RKO (cell line): ENCODE results near the gene POPDC2.
"Not testable (repeated sequence)": the region's sequence is repeated elsewhere in the genome, so short reads cannot be mapped to it uniquely, and the experiment has no call there.

Experiments
- DNase-seq: peaks from one replicate; pipeline ENCODE4 v3.0.0-alpha.2; 2016; ENCODE audit warnings: low spot score

POPDC2 gene, protein sequence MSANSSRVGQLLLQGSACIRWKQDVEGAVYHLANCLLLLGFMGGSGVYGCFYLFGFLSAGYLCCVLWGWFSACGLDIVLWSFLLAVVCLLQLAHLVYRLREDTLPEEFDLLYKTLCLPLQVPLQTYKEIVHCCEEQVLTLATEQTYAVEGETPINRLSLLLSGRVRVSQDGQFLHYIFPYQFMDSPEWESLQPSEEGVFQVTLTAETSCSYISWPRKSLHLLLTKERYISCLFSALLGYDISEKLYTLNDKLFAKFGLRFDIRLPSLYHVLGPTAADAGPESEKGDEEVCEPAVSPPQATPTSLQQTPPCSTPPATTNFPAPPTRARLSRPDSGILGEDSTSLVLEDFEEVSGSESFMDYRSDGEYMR

DNA sequence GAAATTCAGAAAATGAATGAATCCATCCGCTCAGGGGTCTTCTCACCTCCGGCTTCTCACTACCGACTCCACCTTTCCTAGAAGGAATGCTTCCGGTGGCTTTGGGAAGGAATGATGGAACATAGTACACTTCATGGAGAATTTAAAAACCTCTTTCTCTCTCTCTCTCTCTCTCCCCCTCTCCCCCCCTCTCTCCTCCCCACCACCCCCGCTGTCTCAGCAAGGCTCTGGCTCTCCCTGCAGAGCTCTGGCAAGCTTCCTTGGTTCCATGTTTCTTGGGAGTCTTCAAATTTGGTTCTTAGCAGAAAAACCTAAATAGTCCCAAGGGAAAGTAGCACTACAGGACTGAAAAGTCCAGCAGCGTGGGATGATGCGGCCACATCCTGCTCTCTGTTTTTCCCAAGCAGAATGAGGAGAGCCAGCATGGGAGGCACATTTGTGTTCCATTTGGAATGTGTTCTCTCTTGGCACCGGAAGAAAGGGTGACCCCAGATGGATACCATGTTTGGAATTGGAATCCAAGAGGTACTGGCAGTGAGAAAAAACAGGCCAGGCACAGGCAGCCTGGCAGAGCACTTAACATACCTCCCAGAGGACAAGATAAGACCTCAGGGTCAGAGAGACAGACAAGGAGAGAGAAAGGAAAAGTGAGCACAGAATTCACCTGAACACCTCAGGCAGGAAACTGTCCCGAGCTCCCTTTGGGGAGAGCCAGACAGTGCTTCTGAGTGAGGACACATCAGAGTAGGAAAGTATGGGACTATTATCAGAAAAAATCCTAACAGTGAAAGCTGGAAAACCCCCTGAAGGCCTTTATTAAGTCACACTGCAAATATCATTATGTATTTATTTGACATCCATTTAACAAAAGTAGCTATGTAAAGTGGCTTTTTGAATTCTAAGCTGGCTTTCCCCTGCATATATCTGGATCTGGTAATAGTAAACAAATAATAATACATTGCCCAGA lies at the start of gene POPDC2:
POPDC2 (minus strand) TSS at position 116 of the 967 bp plus-strand sequence. CDS start 166 bp downstream, outside the sequence.
- DNase-seq = no peak

DNA sequence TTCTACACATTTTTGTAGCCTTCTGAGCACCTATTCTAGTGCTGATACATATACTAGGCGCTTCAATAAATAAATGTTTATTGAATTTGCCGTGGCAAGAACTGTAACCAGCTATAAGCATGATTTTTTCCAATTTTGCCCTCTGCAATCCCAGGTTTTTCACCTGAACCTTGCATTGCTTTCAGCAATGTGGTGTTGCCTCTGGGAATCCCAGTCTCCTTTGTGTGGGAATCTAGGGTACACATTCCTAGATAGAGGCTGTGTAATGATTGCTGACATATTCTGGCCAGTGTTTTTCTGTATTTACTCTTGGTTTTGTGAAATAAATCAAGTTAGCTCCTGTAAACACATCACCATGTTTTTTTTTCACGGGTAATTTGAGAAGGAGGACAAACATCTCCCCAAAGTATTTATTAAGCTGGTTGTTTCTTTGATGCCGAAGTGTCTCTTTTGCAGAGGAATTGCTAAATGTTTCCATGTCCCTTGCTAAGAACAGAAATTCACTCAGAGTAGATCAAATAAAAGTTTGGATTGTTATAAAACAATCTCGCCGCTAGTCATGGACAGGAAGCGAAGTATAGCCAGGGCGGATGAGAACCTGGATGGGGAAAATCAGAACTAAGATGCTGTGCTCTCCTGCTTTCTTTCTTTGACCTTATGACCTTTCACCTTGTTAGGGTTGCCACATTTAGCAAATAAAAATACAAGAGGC lies 43.6 kb upstream of the POPDC2 start:
- DNase-seq = no peak

DNA sequence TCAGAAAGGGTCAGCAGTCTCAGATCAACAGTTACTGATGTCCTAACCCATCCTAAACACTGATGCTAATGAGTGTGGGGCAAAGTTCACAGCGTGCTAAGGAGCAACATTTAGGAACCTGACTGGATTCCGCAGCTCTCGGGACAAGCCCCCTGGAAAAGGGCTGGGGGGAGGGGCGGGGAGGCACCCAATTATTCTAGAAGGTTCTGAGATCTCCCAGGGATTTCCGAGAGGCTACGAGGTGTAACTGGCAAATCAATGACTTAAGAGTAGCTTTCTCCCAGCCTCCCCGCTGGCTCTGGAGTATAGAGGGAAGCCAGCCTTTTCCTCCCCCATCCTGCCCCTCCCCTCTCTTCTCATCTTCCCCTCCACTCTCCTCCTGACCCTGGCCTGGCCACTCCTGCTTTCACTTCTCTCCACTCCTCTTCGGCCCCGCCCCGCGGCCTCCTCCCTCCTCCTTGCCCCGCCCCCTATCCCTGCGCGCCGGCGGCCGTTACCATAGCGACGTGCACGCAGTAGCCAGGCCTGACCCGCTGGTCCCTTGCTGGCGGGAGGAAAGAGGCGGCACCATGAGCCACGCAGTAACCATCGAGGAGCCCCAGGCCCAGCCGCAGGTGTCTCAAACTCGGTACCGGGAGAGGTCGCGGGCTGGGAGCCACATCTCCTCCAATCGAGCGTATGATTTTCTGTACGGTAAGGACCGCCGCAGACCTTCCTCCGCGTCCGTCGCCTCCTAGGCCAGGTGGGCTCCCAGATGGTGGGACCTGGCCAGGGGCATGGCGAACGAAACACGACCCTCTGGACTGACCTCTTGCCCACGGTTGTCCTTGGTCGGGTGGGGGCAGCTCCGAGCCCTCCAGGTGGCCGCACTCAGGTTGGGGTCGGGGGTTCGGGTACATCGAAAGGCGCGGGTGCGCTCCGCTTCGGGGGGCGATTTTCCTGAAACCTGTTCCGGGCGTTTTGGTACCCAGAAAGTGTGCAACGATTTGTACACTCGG lies 42.4 kb upstream of the POPDC2 start, which contains the start of gene CFAP91:
CFAP91 (plus strand) TSS at position 493 of the 998 bp plus-strand sequence; CDS start at position 570, 77 bp downstream.
- no peak for DNase-seq

DNA sequence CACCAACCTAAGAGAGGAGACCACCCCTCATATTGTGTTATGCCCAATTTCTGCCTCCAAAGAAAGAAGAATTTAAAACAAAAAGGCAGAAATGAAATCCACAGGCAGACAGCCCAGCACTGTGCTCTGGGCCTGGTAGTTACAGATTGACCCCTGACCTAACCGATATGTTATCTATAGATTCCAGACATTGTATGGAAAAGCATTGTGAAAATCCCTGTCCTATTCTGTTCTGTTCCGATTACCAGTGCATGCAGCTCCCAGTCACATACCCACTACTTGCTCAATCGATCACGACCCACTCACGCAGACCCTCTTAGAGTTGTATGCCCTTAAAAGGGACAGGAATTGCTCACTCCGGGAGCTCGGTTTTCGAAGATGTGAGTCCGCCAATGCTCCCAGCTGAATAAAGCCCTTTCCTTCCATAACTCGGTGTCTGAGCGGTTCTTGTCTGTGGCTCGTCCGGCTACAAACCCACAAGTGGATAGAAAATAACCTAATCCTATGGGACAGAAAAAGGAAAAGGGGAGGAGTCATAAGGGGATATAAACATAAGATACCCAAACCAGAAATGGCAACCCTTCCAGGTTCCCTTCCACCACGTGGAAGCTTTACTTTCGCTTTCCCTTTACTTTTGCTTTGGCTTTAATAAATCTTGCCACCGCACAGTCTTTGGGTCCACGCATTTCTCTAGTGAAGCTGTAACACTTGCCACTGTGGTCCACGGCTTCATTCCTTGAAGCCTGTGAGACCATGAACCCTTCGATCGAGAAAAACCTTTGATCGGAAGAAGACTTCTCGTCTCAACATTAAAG lies 40.7 kb upstream of the POPDC2 start:
- DNase-seq = no peak

DNA sequence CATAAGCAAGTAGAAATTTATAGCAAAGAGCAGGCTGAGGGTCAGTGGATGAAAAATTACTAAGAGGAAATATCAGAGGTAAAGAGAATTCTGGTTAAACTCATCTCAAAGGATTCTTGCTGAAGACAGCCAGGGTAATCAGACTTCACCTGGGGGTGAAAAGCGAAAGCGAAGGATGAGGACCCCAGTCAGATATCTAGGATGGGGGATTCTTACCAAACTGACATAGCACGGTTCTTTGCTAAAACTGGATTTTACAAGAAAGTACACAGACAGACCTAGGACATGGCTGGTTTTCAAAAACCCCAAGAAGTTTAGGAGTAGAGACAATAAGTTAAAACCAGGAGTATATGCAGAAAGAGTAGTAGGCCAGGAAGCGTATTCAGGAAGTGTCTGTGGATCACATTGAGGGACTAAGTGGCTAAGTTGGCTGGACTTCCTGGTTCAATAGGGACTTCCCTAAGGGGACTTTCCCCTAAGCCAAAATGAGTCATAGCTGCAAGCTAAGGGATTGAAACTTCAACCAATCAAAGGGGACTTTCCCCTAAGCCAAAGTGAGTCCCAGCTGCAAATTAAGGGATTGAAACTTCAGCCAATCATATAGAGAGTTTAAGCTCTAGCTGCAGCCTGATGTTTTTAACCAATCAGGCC lies 40.0 kb upstream of the POPDC2 start:
- peak; percentile 23 for DNase-seq

DNA sequence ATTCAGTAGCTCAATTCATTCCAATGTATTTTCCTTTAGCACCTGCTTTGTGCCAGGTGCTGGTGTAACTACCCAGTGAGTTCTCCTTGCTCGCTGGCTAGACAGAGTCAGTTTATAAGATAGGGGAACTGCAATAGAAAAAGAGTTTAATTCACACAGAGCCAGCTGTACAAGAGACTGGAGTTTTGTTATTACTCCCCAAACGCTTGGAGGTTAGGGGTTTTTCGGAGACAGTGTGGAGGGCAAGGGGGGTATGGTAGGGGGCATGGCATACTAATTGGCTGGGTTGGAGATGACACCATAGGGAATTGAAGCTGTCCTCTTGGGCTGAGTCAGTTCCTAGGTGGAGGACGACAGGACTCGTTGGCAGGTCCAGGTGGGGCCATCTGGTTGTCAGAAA lies 37.0 kb upstream of the POPDC2 start:
- no peak for DNase-seq

DNA sequence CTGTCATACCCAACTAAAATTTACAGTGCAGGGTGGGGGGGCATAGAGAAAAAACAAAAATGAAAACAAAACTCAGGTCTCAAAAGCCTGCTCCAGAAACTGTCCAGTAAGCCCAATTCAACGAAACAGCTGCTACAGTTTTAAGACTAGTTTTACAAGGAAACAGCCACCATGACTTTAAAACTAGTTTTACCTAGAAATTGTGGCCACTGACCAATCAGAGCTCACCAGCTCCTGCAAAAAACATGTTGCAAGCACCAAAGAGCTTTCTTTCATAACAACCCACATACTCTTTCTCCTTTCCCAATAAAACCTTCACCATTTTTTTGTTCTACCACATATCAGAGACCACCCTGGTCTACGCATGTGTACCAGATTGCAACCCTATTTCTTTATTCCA lies 35.1 kb upstream of the POPDC2 start:
- peak; percentile 30 for DNase-seq

DNA sequence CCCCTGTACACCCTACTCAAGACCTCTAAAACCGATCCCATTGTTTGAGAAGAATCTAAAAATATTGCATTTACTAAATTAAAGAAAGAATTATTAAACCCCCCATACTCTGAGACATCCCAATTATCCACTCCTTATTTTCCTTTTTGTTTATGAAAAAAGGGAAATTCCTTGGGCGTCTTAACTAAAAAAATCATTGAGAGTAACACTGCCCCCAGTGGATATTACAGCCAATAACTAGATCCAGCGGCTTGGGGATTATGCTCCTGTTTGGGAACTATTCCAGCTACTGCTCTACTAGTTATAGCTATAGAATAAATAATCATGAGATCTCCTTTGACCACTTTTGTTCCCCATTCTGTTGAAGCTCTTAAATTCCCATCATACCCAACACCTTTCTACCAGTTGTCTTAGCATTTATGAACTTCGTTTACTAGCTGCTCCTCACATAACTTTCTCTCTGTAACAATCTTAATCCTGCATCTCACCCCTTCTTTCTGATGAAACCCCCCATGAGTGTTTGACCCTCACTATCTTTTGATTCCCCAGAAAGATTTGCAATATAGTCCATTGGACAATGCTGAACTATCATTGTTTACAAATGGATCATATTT lies 29.8 kb upstream of the POPDC2 start:
- peak; percentile 49 for DNase-seq

DNA sequence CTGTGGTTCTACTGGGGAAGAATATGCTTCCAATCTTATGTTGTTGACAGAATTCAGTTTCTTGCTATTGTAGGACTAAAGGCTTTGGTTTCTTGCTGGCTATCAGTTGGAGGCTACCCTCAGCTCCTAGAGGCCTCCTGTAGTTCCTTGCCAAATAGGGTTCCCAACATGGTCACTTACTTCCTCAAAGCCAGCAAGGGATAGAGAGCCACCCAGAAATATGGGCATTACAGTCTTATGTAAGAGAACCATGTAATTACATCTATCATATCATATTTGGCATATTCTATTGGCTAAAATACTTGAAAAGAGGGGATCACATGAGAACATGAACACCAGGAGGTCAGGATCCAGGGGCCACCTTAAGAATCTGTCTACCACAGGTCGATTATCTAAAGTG lies 23.0 kb upstream of the POPDC2 start:
- DNase-seq = no peak

DNA sequence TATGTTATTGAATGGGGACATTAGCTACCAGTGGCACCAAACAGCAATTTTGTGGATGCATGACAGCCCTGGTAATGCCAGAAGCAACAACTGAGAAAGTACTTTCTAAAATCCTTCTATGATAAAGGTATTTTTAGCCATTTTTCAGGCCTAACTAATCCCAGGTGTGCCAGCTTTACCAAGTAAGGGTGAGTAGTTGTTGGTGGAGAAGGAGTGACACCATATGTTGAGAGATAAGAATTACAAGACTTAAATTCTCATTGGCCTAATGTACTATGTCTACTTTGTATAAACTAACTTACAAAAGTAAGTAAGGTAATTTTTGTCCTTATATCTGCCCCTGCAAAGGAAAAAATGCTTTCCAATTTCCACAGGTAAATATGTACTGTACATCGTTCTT lies 20.9 kb upstream of the POPDC2 start:
- DNase-seq = peak; percentile 59

DNA sequence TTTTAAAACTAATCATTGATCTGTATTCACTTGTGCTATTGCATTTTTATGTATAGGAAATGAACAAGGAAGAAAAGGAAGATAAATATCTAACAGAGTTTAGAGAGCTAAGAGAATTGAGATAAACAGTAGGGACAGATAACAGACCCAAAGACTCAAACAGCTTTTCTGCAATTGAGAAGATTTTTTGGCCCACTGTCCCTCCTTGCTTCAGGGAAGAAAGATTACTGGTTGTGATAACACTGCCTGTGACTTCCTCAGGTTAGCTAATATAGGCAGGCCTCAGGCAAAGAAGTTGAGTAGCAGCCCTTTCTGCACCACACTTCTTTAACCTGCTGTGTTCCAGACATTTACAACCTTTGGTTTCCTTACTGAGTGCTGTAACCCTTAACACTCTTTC lies 19.5 kb upstream of the POPDC2 start:
- no peak for DNase-seq

DNA sequence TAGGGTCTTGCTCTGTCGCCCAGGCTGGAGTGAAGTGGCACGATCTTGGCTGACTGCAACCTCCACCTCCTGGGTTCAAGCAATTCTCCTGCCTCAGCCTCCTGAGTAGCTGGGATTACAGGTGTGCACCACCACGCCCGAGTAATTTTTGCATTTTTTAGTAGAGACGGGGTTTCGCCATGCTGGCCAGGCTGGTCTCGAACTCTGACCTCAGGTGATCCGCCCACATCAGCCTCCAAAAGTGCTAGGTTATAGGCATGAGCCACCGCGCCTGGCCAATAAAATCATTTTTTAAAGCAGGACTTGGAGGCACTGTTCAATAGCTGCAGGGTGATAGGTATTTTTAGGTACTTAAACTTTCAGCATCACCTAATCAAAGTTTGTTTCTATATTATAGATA lies 17.8 kb upstream of the POPDC2 start:
- DNase-seq = not testable (repeated sequence)

DNA sequence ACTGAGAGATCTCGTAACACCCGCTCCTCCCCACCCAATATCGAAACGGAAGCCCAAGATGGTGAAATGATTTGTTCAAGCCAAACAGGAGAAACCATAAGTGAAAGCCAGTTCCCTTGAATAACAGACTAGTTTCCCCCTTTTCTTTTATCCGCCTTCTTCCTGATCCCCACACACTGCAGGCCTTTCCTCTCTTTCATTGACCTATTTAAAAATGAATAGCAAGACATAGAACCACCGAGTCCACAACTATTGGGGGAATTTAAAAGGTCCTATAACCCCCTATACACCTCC lies 17.2 kb upstream of the POPDC2 start:
- DNase-seq = no peak

DNA sequence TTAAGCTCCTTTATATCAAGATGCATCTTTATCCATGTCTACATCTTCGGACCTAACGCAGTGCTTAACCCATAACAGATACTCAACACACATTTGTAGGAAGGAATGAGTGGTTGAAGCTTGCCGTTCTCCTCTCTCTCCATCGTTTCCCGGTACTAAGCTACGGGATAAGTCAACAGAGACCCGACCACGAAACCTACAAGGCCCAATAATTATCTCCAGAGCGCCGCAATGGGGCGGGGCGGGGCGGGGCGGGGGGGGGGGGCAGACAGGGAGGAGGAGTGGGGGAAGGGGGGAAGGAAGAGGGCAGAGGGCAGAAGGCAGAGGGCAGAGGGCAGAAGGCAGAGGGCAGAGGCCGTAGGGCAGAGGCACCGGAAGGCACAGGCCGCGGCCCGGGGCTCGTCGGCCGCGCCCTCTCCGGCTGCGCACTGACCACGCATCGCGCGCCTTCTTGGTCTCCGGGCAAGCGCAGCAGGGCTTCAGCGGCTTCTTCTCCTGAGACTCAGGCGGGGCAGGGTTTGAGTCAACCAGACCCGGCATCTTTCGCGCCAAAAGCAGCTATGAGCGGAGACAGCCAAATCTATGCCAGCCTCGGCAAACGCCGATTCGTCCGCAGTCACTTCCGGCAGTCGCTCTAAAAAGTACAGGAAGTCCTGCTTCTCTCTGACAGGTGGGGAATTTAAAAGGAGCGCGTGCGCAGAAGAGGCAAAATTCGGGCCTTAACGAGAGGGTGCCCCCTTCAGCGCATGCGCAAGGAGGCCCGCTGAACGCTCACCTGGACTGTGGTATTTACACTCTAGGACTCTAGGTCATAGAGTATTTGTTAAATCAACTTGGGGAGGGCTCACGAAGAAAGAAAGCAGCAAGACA lies 16.6 kb upstream of the POPDC2 start, which contains the start of gene COX17:
COX17 (minus strand) TSS at position 636 of the 870 bp plus-strand sequence; CDS start at position 540, 96 bp downstream.
- DNase-seq = peak; percentile 97

DNA sequence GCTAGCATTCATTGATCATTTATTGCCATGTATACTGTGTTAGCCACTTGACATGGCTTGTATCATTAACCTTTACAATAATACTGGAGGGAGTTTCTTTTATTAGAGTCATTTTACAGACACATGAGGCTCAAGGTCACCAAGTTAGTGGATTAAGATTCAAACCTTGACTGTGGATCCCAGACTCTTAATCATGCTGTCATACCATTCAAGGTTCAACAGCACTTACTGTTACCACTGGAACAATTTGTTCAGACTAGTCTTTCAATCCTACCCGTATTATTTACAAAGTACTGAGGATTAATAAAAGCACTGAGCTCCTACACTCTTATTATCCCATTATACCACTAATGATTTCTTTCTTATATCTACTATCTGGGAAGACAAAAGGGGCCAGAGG lies 15.6 kb upstream of the POPDC2 start:
- DNase-seq = peak; percentile 25

DNA sequence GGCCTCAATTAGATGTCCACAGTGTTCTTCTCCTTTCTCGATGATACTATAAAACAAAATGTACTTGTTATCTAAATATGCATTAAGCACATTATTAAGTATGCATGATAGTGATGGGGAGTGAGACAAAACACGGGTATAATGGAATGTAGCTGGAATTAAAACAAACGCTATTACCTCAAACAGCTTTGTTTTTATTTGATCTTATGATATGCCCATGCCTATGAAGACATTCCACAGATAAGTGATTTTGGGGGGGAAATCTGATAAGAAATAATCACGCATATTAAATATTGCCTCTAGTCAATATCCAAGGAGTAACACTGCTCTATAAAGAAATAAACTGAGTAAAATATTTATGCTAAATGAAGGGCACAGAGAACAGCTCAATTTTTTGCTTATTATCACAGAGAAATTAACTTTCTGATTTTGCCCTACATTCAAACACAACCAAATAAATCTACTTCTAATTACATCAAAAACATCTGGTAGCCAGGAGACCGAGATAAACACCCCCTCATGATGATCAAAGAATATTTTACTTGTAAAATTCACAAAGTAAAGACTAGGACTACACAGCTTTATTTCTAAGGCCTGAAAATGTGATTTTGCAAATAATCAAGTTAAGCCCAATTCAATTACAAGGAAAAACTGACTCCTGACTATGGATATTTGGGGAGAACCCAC lies 14.9 kb upstream of the POPDC2 start:
- DNase-seq = no peak

DNA sequence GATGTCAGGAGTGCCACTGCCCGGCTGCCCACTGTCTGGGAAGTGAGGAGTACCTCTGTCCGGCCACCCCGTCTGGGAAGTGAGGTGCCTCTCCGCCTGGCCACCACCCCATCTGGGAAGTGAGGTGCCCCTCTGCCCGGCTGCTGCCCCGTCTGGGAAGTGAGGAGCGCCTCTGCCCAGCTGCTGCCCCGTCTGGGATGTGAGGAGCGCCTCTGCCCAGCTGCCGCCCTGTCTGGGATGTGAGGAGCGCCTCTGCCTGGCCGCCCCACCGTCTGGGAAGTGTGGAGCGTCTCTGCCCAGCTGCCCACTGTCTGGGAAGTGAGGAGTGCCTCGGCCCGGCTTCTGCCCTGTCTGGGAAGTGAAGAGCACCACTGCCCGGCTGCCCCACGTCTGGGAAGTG lies 13.5 kb upstream of the POPDC2 start:
- DNase-seq = no peak

DNA sequence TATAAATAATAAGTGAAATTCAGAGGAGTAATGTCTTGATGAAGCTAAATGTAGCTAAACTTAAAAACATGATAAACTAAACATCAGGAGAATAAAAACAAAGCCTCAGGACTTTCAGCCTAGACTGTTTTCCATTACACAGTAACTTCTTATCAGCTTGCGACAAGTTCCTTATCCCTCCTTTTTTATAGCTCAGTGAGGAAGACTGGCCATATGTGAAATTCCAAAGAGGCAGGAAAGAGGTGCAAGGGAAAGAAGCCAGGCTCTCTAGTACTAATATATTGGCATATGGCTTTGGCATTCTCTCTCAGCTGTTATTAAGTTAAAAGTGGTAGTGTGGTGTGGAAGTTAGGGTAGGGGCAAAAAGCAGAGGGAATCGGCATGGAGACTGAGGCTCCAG lies 12.4 kb upstream of the POPDC2 start:
- no peak for DNase-seq
